GM23248 (cell line): ENCODE data around the gene PRDM16. TPM values are rescaled to one million over a fixed set of nuclear protein-coding genes. Genes with fewer than 3 reads are reported as not detected.

Experiments used
- DNase-seq: peaks from one replicate; pipeline ENCODE4 v3.0.0-alpha.2; 2015
- H2AFZ ChIP-seq: fragments of 200-600 bp; sonication (generic); 2 replicates; pipeline ENCODE4 v1.6.1; 2016; ENCODE audit warnings: antibody characterized with exemption
- H3F3A ChIP-seq: fragments of 200-600 bp; sonication (generic); 2 replicates; pipeline ENCODE4 v1.6.1; 2016; ENCODE audit warnings: mild to moderate bottlenecking, antibody characterized with exemption, mixed run types; ENCODE audit not compliant: insufficient read depth
- H3K27ac ChIP-seq: fragments of 200-600 bp; sonication (generic); 2 replicates; pipeline ENCODE4 v1.5.1; 2016; ENCODE audit warnings: mild to moderate bottlenecking
- H3K27me3 ChIP-seq: fragments of 200-600 bp; sonication (generic); replicated peaks from 2 replicates; pipeline ENCODE4 v1.6.1; 2016; ENCODE audit warnings: mild to moderate bottlenecking; ENCODE audit not compliant: insufficient read depth
- H3K36me3 ChIP-seq: fragments of 200-600 bp; sonication (generic); 2 replicates; pipeline ENCODE4 v1.6.1; 2016; ENCODE audit warnings: low read depth, mild to moderate bottlenecking
- H3K4me1 ChIP-seq: fragments of 200-600 bp; sonication (generic); 2 replicates; pipeline ENCODE4 v1.6.1; 2016; ENCODE audit warnings: mild to moderate bottlenecking; ENCODE audit not compliant: insufficient read depth
- H3K4me2 ChIP-seq: fragments of 200-600 bp; sonication (generic); one replicate; pipeline ENCODE4 v1.6.1; 2016; ENCODE audit warnings: mild to moderate bottlenecking; ENCODE audit not compliant: unreplicated experiment
- H3K4me3 ChIP-seq: fragments of 200-600 bp; sonication (generic); 2 replicates; pipeline ENCODE4 v1.5.1; 2016; ENCODE audit warnings: mild to moderate bottlenecking
- H3K79me2 ChIP-seq: fragments of 200-600 bp; sonication (generic); 2 replicates; pipeline ENCODE4 v1.6.1; 2016; ENCODE audit warnings: mild to moderate bottlenecking; ENCODE audit not compliant: insufficient read depth
- H3K9ac ChIP-seq: fragments of 200-600 bp; sonication (generic); 2 replicates; pipeline ENCODE4 v1.6.1; 2016; ENCODE audit warnings: mild to moderate bottlenecking
- H3K9me2 ChIP-seq: fragments of 200-600 bp; sonication (generic); 2 replicates; pipeline ENCODE4 v1.6.1; 2016; ENCODE audit warnings: mixed run types, mild to moderate bottlenecking, moderate library complexity; ENCODE audit not compliant: insufficient read depth
- H3K9me3 ChIP-seq: fragments of 200-600 bp; sonication (generic); one replicate; pipeline ENCODE4 v1.6.1; 2017; ENCODE audit warnings: low read depth
- H4K20me1 ChIP-seq: fragments of 200-600 bp; sonication (generic); 2 replicates; pipeline ENCODE4 v1.6.0; 2016; ENCODE audit not compliant: insufficient read depth
- EZH2 ChIP-seq: fragments of 200-600 bp; sonication (generic); IDR thresholded peaks from 2 replicates; pipeline ENCODE4 v1.6.1; 2018; ENCODE audit warnings: antibody characterized with exemption, mild to moderate bottlenecking; ENCODE audit not compliant: insufficient read depth, poor library complexity, severe bottlenecking
- EZH2phosphoT487 ChIP-seq: fragments of 200-600 bp; sonication (generic); IDR thresholded peaks from 2 replicates; pipeline ENCODE4 v1.6.1; 2018; ENCODE audit warnings: antibody characterized with exemption, moderate library complexity, mild to moderate bottlenecking, low read depth; ENCODE audit not compliant: insufficient read depth
- whole genome bisulfite sequencing, 2 experiments: methylation state at CpG; one replicate each; pipeline ENCODE4 v1.1.6; 2015 to 2017; ENCODE audit warnings: low lambda C conversion rate in 2 of 2, low coverage in 1 of 2; ENCODE audit errors: missing lambda C conversion rate in 2 of 2; 5-methylcytosine and 5-hydroxymethylcytosine counted together
- in situ Hi-C: fragments of 300-500 bp; cut with MboI; formaldehyde crosslinking; loops from 2 replicates; pipeline ENCODE4 v1.15.0; 2020
- polyA plus RNA-seq: library from polyadenylated mRNA; unstranded; fragments of >200 nt; fragmentation: Nextera tagmentation; extraction: Ambion mirVana; gene quantifications from 2 replicates; pipeline ENCODE4 v1.2.1, GENCODE V29; 2016
- total RNA-seq: library from RNA; depleted of rRNA; stranded (reverse); fragments of >200 nt; shearing (Covaris generic); gene quantifications from 2 replicates; pipeline ENCODE4 v1.2.3, GENCODE V29; 2014

Gene PRDM16
- total and polyA plus RNA-seq, 2 experiments from 2014 or later, result 0.18 TPM; not detected in 1

- no peak overlapping the region for H2AFZ ChIP-seq
- no peaks in the 10 kb centered on the region for H3F3A ChIP-seq
- no peaks in the 10 kb centered on the region for H3K9me2 ChIP-seq
- H3K36me3 ChIP-seq, result no peaks in the 10 kb centered on the region
- no peak overlapping the region for H3K9ac ChIP-seq
- 67 to 72% methylated on average over 53 of the region's 53 CpGs for WGBS, 2 experiments
- no peak overlapping the region for H3K4me2 ChIP-seq
- no peaks in the 10 kb centered on the region for H3K9me3 ChIP-seq
- H3K4me3 ChIP-seq, result no peak overlapping the region
- peaks cover under 1% of the 10 kb centered on the region; the same call in 1 of the 2 replicates for H3K27me3 ChIP-seq
- no peak overlapping the region for H3K27ac ChIP-seq
- DNase-seq, result no peak
- H4K20me1 ChIP-seq, result no peaks in the 10 kb centered on the region
- no peaks in the 10 kb centered on the region for H3K4me1 ChIP-seq
- TF ChIP-seq EZH2phosphoT487 (no peak), EZH2 (no peak)
- in situ Hi-C loops, result no loop called here
- H3K79me2 ChIP-seq, result no peaks in the 10 kb centered on the region
Measured at GRCh38 chr1:3265835-3266805, 197.1 kb downstream of the PRDM16 start.

- H2AFZ ChIP-seq, result no peak overlapping the region
- no peaks in the 10 kb centered on the region for H3K79me2 ChIP-seq
- peaks cover 4% of the 10 kb centered on the region; the same call in 1 of the 2 replicates for H3K27me3 ChIP-seq
- H3K9me3 ChIP-seq, result no peaks in the 10 kb centered on the region
- H4K20me1 ChIP-seq, result no peaks in the 10 kb centered on the region
- H3K9me2 ChIP-seq, result no peaks in the 10 kb centered on the region
- DNase-seq, result no peak
- H3K4me3 ChIP-seq, result no peak overlapping the region
- H3K36me3 ChIP-seq, result no peaks in the 10 kb centered on the region
- H3K4me1 ChIP-seq, result no peaks in the 10 kb centered on the region
- H3K9ac ChIP-seq, result no peak overlapping the region
- no peak overlapping the region for H3K4me2 ChIP-seq
- WGBS, 2 experiments, result 68 to 74% methylated on average over 27 of the region's 27 CpGs
- TF ChIP-seq EZH2 (no peak), EZH2phosphoT487 (no peak)
- in situ Hi-C loops, result no loop called here
- no peak overlapping the region for H3K27ac ChIP-seq
- H3F3A ChIP-seq, result no peaks in the 10 kb centered on the region
Measured at GRCh38 chr1:3266870-3267549, 198.0 kb downstream of the PRDM16 start.

- no peaks in the 10 kb centered on the region for H3F3A ChIP-seq
- no peaks in the 10 kb centered on the region for H3K36me3 ChIP-seq
- no peak overlapping the region for H3K4me2 ChIP-seq
- H3K9ac ChIP-seq, result no peak overlapping the region
- H2AFZ ChIP-seq, result no peak overlapping the region
- in situ Hi-C loops, result no loop called here
- no peaks in the 10 kb centered on the region for H3K9me3 ChIP-seq
- H3K27me3 ChIP-seq, result peaks cover 4% of the 10 kb centered on the region; the same call in 1 of the 2 replicates
- H3K4me1 ChIP-seq, result no peaks in the 10 kb centered on the region
- H3K4me3 ChIP-seq, result no peak overlapping the region
- no peak overlapping the region for H3K27ac ChIP-seq
- H4K20me1 ChIP-seq, result no peaks in the 10 kb centered on the region
- TF ChIP-seq EZH2 (no peak), EZH2phosphoT487 (no peak)
- no peaks in the 10 kb centered on the region for H3K9me2 ChIP-seq
- no peak for DNase-seq
- 79 to 81% methylated on average over 43 of the region's 43 CpGs for WGBS, 2 experiments
- H3K79me2 ChIP-seq, result no peaks in the 10 kb centered on the region
Measured at GRCh38 chr1:3267550-3268270, 198.7 kb downstream of the PRDM16 start.

GRCh38 chr1:3268281-3268680, 199.3 kb downstream of the PRDM16 start:
- in situ Hi-C loops, result no loop called here
- 57 to 62% methylated on average over 11 of the region's 11 CpGs for WGBS, 2 experiments
- H2AFZ ChIP-seq, result no peak overlapping the region

More at GRCh38 chr1:3268281-3268680, 199.3 kb downstream of the PRDM16 start:
- Histone ChIP-seq H3K4me1 (no peaks in the 10 kb centered on the region), H3K4me2 (no peak overlapping the region), H3F3A (no peaks in the 10 kb centered on the region), H3K9me3 (no peaks in the 10 kb centered on the region), H3K27me3 (peaks cover 4% of the 10 kb centered on the region; the same call in 1 of the 2 replicates), H4K20me1 (no peaks in the 10 kb centered on the region), H3K79me2 (no peaks in the 10 kb centered on the region), H3K36me3 (no peaks in the 10 kb centered on the region), H3K27ac (no peak overlapping the region), H3K9me2 (no peaks in the 10 kb centered on the region), H3K4me3 (no peak overlapping the region), H3K9ac (no peak overlapping the region)
- TF ChIP-seq EZH2phosphoT487 (no peak), EZH2 (no peak)
- DNase-seq, result no peak
